Measurements from ENCODE around the gene PCK2. TPM values are rescaled to one million over a fixed set of nuclear protein-coding genes. Genes with fewer than 3 reads are reported as not detected.

The PCK2 gene
- total RNA-seq, 1 donor = 4.6 TPM

- H3K4me3 ChIP-seq (ENCODE audit: low read length) = no peak overlapping the region
- H3K9me3 ChIP-seq (ENCODE audit: low read depth, low read length) = no peaks in the 10 kb centered on the region
- H3K27me3 ChIP-seq (ENCODE audit: insufficient read depth, low read length) = no peaks in the 10 kb centered on the region
- H3K4me1 ChIP-seq (ENCODE audit: insufficient read depth, low read length) = no peaks in the 10 kb centered on the region
These were observed 25.2 kb upstream of the PCK2 start for GRCh38 chr14:24068711-24069410.

GRCh38 chr14:24069411-24069735, 24.7 kb upstream of the PCK2 start:
- Histone ChIP-seq H3K9me3 (ENCODE audit: low read depth, low read length) (no peaks in the 10 kb centered on the region), H3K4me3 (ENCODE audit: low read length) (no peak overlapping the region), H3K4me1 (ENCODE audit: insufficient read depth, low read length) (no peaks in the 10 kb centered on the region), H3K27me3 (ENCODE audit: insufficient read depth, low read length) (no peaks in the 10 kb centered on the region)

- no peaks in the 10 kb centered on the region for H3K9me3 ChIP-seq (ENCODE audit: low read depth, low read length)
- no peak overlapping the region for H3K4me3 ChIP-seq (ENCODE audit: low read length)
- H3K27me3 ChIP-seq (ENCODE audit: insufficient read depth, low read length) = no peaks in the 10 kb centered on the region
- peaks cover 6% of the 10 kb centered on the region for H3K4me1 ChIP-seq (ENCODE audit: insufficient read depth, low read length)
These were observed 23.6 kb upstream of the PCK2 start for GRCh38 chr14:24070285-24071143.

GRCh38 chr14:24071144-24071697, 22.9 kb upstream of the PCK2 start, which contains the start of gene CPNE6:
TSS of gene CPNE6 (plus strand) at chr14:24071562. CDS start at chr14:24072937, 1,375 bp downstream.
- Histone ChIP-seq H3K27me3 (ENCODE audit: insufficient read depth, low read length) (no peaks in the 10 kb centered on the region), H3K4me3 (ENCODE audit: low read length) (no peak within 1 kb of the TSS), H3K9me3 (ENCODE audit: low read depth, low read length) (no peaks in the 10 kb centered on the region), H3K4me1 (ENCODE audit: insufficient read depth, low read length) (peaks cover 10% of the 10 kb centered on the region)

GRCh38 chr14:24071836-24072430, 22.2 kb upstream of the PCK2 start:
- Histone ChIP-seq H3K9me3 (ENCODE audit: low read depth, low read length) (no peaks in the 10 kb centered on the region), H3K4me3 (ENCODE audit: low read length) (no peak overlapping the region), H3K4me1 (ENCODE audit: insufficient read depth, low read length) (peaks cover 10% of the 10 kb centered on the region), H3K27me3 (ENCODE audit: insufficient read depth, low read length) (no peaks in the 10 kb centered on the region)

GRCh38 chr14:24072436-24072835, 21.7 kb upstream of the PCK2 start:
- Histone ChIP-seq H3K9me3 (ENCODE audit: low read depth, low read length) (no peaks in the 10 kb centered on the region), H3K4me1 (ENCODE audit: insufficient read depth, low read length) (peaks cover 10% of the 10 kb centered on the region), H3K4me3 (ENCODE audit: low read length) (no peak overlapping the region), H3K27me3 (ENCODE audit: insufficient read depth, low read length) (no peaks in the 10 kb centered on the region)

GRCh38 chr14:24072881-24073877, 20.9 kb upstream of the PCK2 start:
- Histone ChIP-seq H3K9me3 (ENCODE audit: low read depth, low read length) (no peaks in the 10 kb centered on the region), H3K27me3 (ENCODE audit: insufficient read depth, low read length) (no peaks in the 10 kb centered on the region), H3K4me1 (ENCODE audit: insufficient read depth, low read length) (peaks cover 10% of the 10 kb centered on the region), H3K4me3 (ENCODE audit: low read length) (no peak overlapping the region)

GRCh38 chr14:24074625-24075484, 19.3 kb upstream of the PCK2 start:
- no peak overlapping the region for H3K4me3 ChIP-seq (ENCODE audit: low read length)
- no peaks in the 10 kb centered on the region for H3K27me3 ChIP-seq (ENCODE audit: insufficient read depth, low read length)
- no peaks in the 10 kb centered on the region for H3K9me3 ChIP-seq (ENCODE audit: low read depth, low read length)
- H3K4me1 ChIP-seq (ENCODE audit: insufficient read depth, low read length) = peaks cover 10% of the 10 kb centered on the region

- no peaks in the 10 kb centered on the region for H3K9me3 ChIP-seq (ENCODE audit: low read depth, low read length)
- H3K27me3 ChIP-seq (ENCODE audit: insufficient read depth, low read length) = peaks cover 4% of the 10 kb centered on the region
- no peak overlapping the region for H3K4me3 ChIP-seq (ENCODE audit: low read length)
- peaks cover 16% of the 10 kb centered on the region for H3K4me1 ChIP-seq (ENCODE audit: insufficient read depth, low read length)
These were observed 18.4 kb upstream of the PCK2 start for GRCh38 chr14:24075485-24076301.

GRCh38 chr14:24076302-24076601, 17.9 kb upstream of the PCK2 start:
- H3K4me3 ChIP-seq (ENCODE audit: low read length) = no peak overlapping the region
- peaks cover 21% of the 10 kb centered on the region for H3K4me1 ChIP-seq (ENCODE audit: insufficient read depth, low read length)
- peaks cover 6% of the 10 kb centered on the region for H3K27me3 ChIP-seq (ENCODE audit: insufficient read depth, low read length)
- H3K9me3 ChIP-seq (ENCODE audit: low read depth, low read length) = no peaks in the 10 kb centered on the region

- Histone ChIP-seq H3K27me3 (ENCODE audit: insufficient read depth, low read length) (peaks cover 9% of the 10 kb centered on the region), H3K4me1 (ENCODE audit: insufficient read depth, low read length) (peaks cover 28% of the 10 kb centered on the region), H3K9me3 (ENCODE audit: low read depth, low read length) (no peaks in the 10 kb centered on the region), H3K4me3 (ENCODE audit: low read length) (no peak overlapping the region)
These were observed 17.0 kb upstream of the PCK2 start for GRCh38 chr14:24077086-24077485.

- H3K27me3 ChIP-seq (ENCODE audit: insufficient read depth, low read length) = peaks cover 9% of the 10 kb centered on the region
- H3K4me3 ChIP-seq (ENCODE audit: low read length) = no peak overlapping the region
- peaks cover 28% of the 10 kb centered on the region for H3K4me1 ChIP-seq (ENCODE audit: insufficient read depth, low read length)
- H3K9me3 ChIP-seq (ENCODE audit: low read depth, low read length) = no peaks in the 10 kb centered on the region
These were observed 16.0 kb upstream of the PCK2 start for GRCh38 chr14:24078146-24078545.

GRCh38 chr14:24079491-24080141, 14.5 kb upstream of the PCK2 start:
- Histone ChIP-seq H3K9me3 (ENCODE audit: low read depth, low read length) (no peaks in the 10 kb centered on the region), H3K4me1 (ENCODE audit: insufficient read depth, low read length) (peaks cover 28% of the 10 kb centered on the region)

More at GRCh38 chr14:24079491-24080141, 14.5 kb upstream of the PCK2 start:
- Histone ChIP-seq H3K4me3 (ENCODE audit: low read length) (no peak overlapping the region), H3K27me3 (ENCODE audit: insufficient read depth, low read length) (peaks cover 9% of the 10 kb centered on the region)

Data from mononuclear cell (primary cell).